ENCODE measurements around the gene EIF3B.
"Not testable (repeated sequence)": the region's sequence is repeated elsewhere in the genome, so short reads cannot be mapped to it uniquely, and the experiment has no call there.

The EIF3B gene

GRCh38 chr7:2416650-2417049 lies 62.0 kb downstream of the EIF3B start:
- no peak overlapping the region for H3K4me3 ChIP-seq (ENCODE audit: control insufficient read depth, low read depth, low read length)
- no peak for DNase-seq (ENCODE audit: low read depth)
- TF ChIP-seq CTCF (IDR thresholded peaks at IDR 0.05; ENCODE audit: control insufficient read depth, insufficient read depth, low read depth, low read length, missing control alignments) = no peak

DNA sequence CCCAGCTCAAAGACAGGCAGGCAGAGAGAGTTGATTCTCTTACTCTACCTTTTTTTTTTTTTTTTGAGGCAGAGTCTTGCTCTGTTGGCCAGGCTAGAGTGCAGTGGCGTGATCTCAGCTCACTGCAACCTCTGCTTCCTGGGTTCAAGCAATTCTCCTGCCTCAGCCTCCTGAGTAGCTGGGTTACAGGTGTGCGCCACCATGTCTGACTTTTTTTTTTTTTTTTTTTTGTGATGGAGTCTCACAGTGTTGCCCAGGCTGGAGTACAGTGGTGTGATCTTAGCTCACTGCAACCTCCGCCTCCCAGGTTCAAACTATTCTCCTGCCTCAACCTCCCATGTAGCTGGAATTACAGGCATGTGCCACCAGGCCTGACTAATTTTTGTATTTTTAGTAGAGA lies 62.6 kb downstream of the EIF3B start:
- not testable (repeated sequence) for H3K4me3 ChIP-seq (ENCODE audit: control insufficient read depth, low read depth, low read length)

DNA sequence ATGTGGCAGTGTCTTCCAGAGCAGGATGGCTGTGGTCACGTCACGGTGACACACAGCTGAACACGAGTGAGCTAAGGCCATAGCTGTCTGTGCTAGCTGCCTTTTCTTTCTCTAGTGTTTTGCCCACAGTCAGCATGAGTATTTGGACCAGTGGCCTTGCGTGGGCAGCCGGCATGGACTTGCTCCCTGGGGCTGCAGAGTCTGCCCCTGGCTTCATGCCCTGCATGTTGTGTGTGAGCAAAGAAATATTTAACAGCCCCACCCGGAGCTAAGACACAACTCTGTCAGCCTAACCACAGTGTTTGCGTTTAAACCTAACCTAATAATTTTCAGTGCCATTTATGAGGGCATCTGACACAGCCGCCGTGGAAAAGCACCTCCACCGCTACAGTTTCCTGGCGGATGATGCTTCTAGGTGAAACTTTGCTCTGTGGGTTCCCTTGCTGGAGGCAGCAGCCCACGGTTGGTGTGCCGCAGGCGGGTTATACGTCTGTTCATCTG lies 63.4 kb downstream of the EIF3B start:
- TF ChIP-seq CTCF (IDR thresholded peaks at IDR 0.05; ENCODE audit: control insufficient read depth, insufficient read depth, low read depth, low read length, missing control alignments) = no peak
- H3K4me3 ChIP-seq (ENCODE audit: control insufficient read depth, low read depth, low read length) = no peak overlapping the region
- DNase-seq (ENCODE audit: low read depth) = peak; percentile 23

More for the DNA sequence above, 62.6 kb downstream of the EIF3B start:
- not testable (repeated sequence) for DNase-seq (ENCODE audit: low read depth)

DNA sequence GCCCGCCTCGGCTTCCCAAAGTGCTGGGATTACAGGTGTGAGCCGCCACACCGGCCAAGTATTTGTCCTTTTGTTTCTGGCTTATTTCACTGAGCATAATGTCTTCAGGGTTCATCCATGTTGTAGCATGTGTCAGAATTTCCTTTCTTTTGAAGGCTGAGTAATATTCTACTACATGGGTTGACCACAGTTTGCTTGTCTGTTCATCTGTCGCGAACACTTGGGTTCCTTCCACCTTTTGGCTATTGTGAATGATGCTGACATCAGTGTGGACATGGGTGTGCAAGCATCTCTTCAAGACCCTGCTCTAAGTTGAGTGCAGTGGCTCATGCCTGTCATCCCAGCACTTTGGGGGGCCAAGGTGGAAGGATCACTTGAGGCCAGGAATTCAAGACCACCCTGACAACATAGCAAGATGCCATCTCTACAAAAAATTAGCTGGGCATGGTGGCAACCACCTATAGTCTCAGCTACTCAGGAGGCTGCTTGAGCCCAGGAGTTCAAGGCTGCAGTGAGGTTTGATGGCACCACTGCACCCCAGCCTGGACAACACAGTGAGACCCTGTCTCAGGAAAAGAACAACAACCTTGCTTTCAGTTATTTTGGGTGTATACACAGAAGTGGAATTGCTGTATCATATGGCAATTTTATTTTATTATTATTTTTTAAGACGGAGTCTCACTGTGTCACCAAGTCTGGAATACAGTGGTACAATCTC lies 65.7 kb downstream of the EIF3B start:
- no peak for DNase-seq (ENCODE audit: low read depth)
- H3K4me3 ChIP-seq (ENCODE audit: control insufficient read depth, low read depth, low read length) = no peak overlapping the region
- TF ChIP-seq CTCF (IDR thresholded peaks at IDR 0.05; ENCODE audit: control insufficient read depth, insufficient read depth, low read depth, low read length, missing control alignments) = no peak

GRCh38 chr7:2421943-2422310 lies 67.3 kb downstream of the EIF3B start:
- no peak for DNase-seq (ENCODE audit: low read depth)
- no peak for TF ChIP-seq CTCF (IDR thresholded peaks at IDR 0.05; ENCODE audit: control insufficient read depth, insufficient read depth, low read depth, low read length, missing control alignments)
- H3K4me3 ChIP-seq (ENCODE audit: control insufficient read depth, low read depth, low read length) = no peak overlapping the region

- TF ChIP-seq CTCF (IDR thresholded peaks at IDR 0.05; ENCODE audit: control insufficient read depth, insufficient read depth, low read depth, low read length, missing control alignments) = no peak
- no peak overlapping the region for H3K4me3 ChIP-seq (ENCODE audit: control insufficient read depth, low read depth, low read length)
- DNase-seq (ENCODE audit: low read depth) = no peak
Measured at GRCh38 chr7:2425749-2426148, 71.1 kb downstream of the EIF3B start.

Measured in AG09309 (cell line).